GM23248 (cell line): ENCODE data around the gene CEND1. TPM values are rescaled to one million over a fixed set of nuclear protein-coding genes. Genes with fewer than 3 reads are reported as not detected.

ENCODE experiments used
- DNase-seq: peaks from one replicate; pipeline ENCODE4 v3.0.0-alpha.2; 2015
- H2AFZ ChIP-seq: fragments of 200-600 bp; sonication (generic); 2 replicates; pipeline ENCODE4 v1.6.1; 2016; ENCODE audit warnings: antibody characterized with exemption
- H3F3A ChIP-seq: fragments of 200-600 bp; sonication (generic); 2 replicates; pipeline ENCODE4 v1.6.1; 2016; ENCODE audit warnings: mild to moderate bottlenecking, antibody characterized with exemption, mixed run types; ENCODE audit not compliant: insufficient read depth
- H3K27ac ChIP-seq: fragments of 200-600 bp; sonication (generic); 2 replicates; pipeline ENCODE4 v1.5.1; 2016; ENCODE audit warnings: mild to moderate bottlenecking
- H3K27me3 ChIP-seq: fragments of 200-600 bp; sonication (generic); replicated peaks from 2 replicates; pipeline ENCODE4 v1.6.1; 2016; ENCODE audit warnings: mild to moderate bottlenecking; ENCODE audit not compliant: insufficient read depth
- H3K36me3 ChIP-seq: fragments of 200-600 bp; sonication (generic); 2 replicates; pipeline ENCODE4 v1.6.1; 2016; ENCODE audit warnings: low read depth, mild to moderate bottlenecking
- H3K4me1 ChIP-seq: fragments of 200-600 bp; sonication (generic); 2 replicates; pipeline ENCODE4 v1.6.1; 2016; ENCODE audit warnings: mild to moderate bottlenecking; ENCODE audit not compliant: insufficient read depth
- H3K4me2 ChIP-seq: fragments of 200-600 bp; sonication (generic); one replicate; pipeline ENCODE4 v1.6.1; 2016; ENCODE audit warnings: mild to moderate bottlenecking; ENCODE audit not compliant: unreplicated experiment
- H3K4me3 ChIP-seq: fragments of 200-600 bp; sonication (generic); 2 replicates; pipeline ENCODE4 v1.5.1; 2016; ENCODE audit warnings: mild to moderate bottlenecking
- H3K79me2 ChIP-seq: fragments of 200-600 bp; sonication (generic); 2 replicates; pipeline ENCODE4 v1.6.1; 2016; ENCODE audit warnings: mild to moderate bottlenecking; ENCODE audit not compliant: insufficient read depth
- H3K9ac ChIP-seq: fragments of 200-600 bp; sonication (generic); 2 replicates; pipeline ENCODE4 v1.6.1; 2016; ENCODE audit warnings: mild to moderate bottlenecking
- H3K9me2 ChIP-seq: fragments of 200-600 bp; sonication (generic); 2 replicates; pipeline ENCODE4 v1.6.1; 2016; ENCODE audit warnings: mixed run types, mild to moderate bottlenecking, moderate library complexity; ENCODE audit not compliant: insufficient read depth
- H3K9me3 ChIP-seq: fragments of 200-600 bp; sonication (generic); one replicate; pipeline ENCODE4 v1.6.1; 2017; ENCODE audit warnings: low read depth
- H4K20me1 ChIP-seq: fragments of 200-600 bp; sonication (generic); 2 replicates; pipeline ENCODE4 v1.6.0; 2016; ENCODE audit not compliant: insufficient read depth
- EZH2 ChIP-seq: fragments of 200-600 bp; sonication (generic); IDR thresholded peaks from 2 replicates; pipeline ENCODE4 v1.6.1; 2018; ENCODE audit warnings: antibody characterized with exemption, mild to moderate bottlenecking; ENCODE audit not compliant: insufficient read depth, poor library complexity, severe bottlenecking
- EZH2phosphoT487 ChIP-seq: fragments of 200-600 bp; sonication (generic); IDR thresholded peaks from 2 replicates; pipeline ENCODE4 v1.6.1; 2018; ENCODE audit warnings: antibody characterized with exemption, moderate library complexity, mild to moderate bottlenecking, low read depth; ENCODE audit not compliant: insufficient read depth
- WGBS, 2 experiments: methylation state at CpG; one replicate each; pipeline ENCODE4 v1.1.6; 2015 to 2017; ENCODE audit warnings: low lambda C conversion rate in 2 of 2, low coverage in 1 of 2; ENCODE audit errors: missing lambda C conversion rate in 2 of 2; 5-methylcytosine and 5-hydroxymethylcytosine counted together
- in situ Hi-C: fragments of 300-500 bp; cut with MboI; formaldehyde crosslinking; loops from 2 replicates; pipeline ENCODE4 v1.15.0; 2020
- polyA plus RNA-seq: library from polyadenylated mRNA; unstranded; fragments of >200 nt; fragmentation: Nextera tagmentation; extraction: Ambion mirVana; gene quantifications from 2 replicates; pipeline ENCODE4 v1.2.1, GENCODE V29; 2016
- total RNA-seq: library from RNA; depleted of rRNA; stranded (reverse); fragments of >200 nt; shearing (Covaris generic); gene quantifications from 2 replicates; pipeline ENCODE4 v1.2.3, GENCODE V29; 2014

The CEND1 gene
- total and polyA plus RNA-seq, 2 experiments from 2014 or later, result 2.1 to 3.4 TPM

DNA sequence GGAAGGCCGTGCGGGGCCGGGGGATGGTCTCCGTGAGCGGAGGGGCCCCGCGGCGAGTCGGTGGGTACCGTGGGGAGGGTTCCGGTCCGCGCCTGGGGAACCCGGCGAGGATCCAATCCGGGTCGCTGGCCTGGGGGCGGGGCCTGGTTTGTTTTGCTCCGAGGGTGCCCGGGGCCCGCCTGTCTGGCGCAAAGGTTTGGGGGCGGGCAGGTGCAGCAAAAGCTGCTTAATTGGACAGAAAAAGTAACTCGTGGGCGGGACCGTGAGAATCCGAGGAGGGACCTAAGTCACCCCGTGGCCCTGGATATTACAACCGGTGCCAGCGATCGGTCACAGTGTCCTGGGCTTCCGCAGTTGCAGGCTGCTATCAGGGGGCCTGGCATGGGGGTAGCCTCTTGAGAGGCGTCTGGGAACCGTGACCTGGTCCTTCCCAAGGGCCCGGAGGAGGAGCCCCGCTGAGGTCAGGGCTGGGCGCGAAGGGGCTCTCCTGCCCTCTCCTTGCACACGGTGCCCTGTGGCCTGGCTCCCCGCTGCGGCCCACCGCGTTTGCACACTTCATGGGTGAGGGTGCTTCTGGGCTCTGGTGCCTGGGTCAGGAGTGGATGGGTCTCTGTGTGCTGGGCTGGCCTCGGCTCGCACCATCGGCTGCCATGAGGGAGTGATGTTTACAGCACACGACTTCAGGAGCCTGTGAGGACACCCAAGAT is 30.2 kb upstream of the CEND1 start:
- 2% methylated on average over 33 to 44 of the region's 47 CpGs for whole genome bisulfite sequencing, 2 experiments
- no peaks in the 10 kb centered on the region for H4K20me1 ChIP-seq
- peak overlapping the region; percentile 88 for H3K4me2 ChIP-seq
- H3F3A ChIP-seq, result peaks cover 3% of the 10 kb centered on the region; the same call in 1 of the 2 replicates
- no peaks in the 10 kb centered on the region for H3K9me2 ChIP-seq
- in situ Hi-C loops, result no loop called here
- H3K79me2 ChIP-seq, result peaks cover 38% of the 10 kb centered on the region
- no peaks in the 10 kb centered on the region; the same call in 1 of the 2 replicates for H3K36me3 ChIP-seq
- H2AFZ ChIP-seq, result 0 out of 2 replicates have a peak overlapping the region, but pooled peaks have one; percentile 17
- peak overlapping the region; percentile 77 for H3K27ac ChIP-seq
- no peaks in the 10 kb centered on the region for H3K9me3 ChIP-seq
- TF ChIP-seq EZH2 (no peak), EZH2phosphoT487 (no peak)
- H3K27me3 ChIP-seq, result no peaks in the 10 kb centered on the region
- DNase-seq, result peak; percentile 75
- H3K4me1 ChIP-seq, result peaks cover 18% of the 10 kb centered on the region
- peak overlapping the region; percentile 92 for H3K9ac ChIP-seq
- peak overlapping the region; percentile 79 for H3K4me3 ChIP-seq

DNA sequence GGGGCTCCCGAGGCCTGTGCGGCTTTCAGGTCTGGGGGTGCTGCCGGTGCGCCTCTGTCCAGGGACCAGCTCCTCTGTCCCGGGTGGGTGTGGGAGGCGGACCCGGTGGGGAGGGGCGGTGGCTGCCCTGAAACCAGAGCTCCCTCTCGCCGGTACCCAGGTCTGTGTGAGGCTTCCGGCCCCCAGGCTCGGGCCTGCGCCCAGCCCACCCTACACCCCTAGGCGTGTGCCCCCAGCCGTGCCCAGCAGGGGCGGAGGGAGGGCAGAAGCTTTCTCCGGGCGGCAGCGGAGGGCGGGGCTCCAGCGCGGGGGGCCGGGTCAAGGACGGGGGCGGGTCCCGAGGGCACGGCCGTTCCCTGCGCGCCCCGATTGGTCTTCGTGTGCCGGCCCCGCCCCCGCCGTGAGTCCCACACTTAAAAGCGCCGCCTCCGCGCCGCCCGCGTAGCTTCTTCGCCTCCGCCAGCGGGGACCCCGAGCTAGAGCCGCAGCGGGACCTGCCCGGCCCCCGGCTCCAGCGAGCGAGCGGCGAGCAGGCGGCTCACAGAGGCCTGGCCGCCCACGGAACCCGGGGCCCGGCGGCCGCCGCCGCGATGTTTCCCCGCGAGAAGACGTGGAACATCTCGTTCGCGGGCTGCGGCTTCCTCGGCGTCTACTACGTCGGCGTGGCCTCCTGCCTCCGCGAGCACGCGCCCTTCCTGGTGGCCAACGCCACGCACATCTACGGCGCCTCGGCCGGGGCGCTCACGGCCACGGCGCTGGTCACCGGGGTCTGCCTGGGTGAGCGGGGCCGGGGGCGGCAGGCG is 29.4 kb upstream of the CEND1 start:
- TF ChIP-seq EZH2phosphoT487 (no peak), EZH2 (no peak)
- Histone ChIP-seq H3K9me3 (no peaks in the 10 kb centered on the region), H3K79me2 (peaks cover 38% of the 10 kb centered on the region), H3K4me3 (peak overlapping the region; percentile 79), H3K4me2 (peak overlapping the region; percentile 88), H4K20me1 (no peaks in the 10 kb centered on the region), H2AFZ (peak overlapping the region; percentile 61), H3K4me1 (peaks cover 18% of the 10 kb centered on the region), H3K27ac (peak overlapping the region; percentile 77), H3F3A (peaks cover 3% of the 10 kb centered on the region; the same call in 1 of the 2 replicates), H3K9me2 (no peaks in the 10 kb centered on the region), H3K9ac (peak overlapping the region; percentile 92), H3K36me3 (no peaks in the 10 kb centered on the region; the same call in 1 of the 2 replicates), H3K27me3 (no peaks in the 10 kb centered on the region)
- 1 to 2% methylated on average over 38 to 40 of the region's 96 CpGs for WGBS, 2 experiments
- DNase-seq, result peak; percentile 98
- in situ Hi-C loops, result no loop called here

DNA sequence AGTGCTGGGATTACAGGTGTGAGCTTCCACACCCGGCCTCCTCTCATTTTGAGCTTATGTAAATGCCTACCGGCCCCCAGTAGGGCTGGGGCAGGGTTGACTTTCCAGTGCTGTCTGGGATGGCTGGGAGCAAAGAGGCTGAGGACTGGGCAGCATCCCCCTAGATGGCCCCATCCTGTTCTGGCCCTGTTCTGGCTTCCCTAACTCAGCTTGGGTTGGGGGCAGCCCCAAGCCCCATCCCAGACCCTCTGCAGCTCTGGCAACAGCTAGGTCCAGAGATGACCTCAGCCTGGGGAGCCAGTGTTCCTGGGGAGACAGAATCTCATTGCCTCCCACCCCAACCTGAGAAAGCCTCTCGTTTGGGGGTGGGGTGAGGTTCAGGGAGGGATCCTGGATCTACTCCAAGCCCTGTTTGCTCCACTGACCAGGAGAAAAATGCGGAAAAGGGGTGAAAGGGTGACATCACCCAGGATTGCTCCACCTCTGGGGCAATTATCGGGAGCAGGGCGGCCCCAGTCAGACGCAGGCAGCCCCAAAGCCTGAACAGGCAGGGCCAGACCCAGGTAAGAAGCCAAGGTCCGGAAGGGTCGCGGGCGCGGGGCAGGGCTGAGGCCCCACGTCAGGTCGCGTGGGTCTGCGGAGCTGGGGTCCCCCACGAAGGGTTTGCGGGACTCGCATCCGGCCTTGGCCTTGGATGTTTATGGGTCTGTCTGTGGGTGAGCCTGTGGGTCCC is 28.7 kb upstream of the CEND1 start, which contains the start of gene PNPLA2:
Gene PNPLA2, plus strand, starts transcription at position 519 of the 733 bp plus-strand sequence. CDS start 805 bp downstream, outside the sequence.
- Histone ChIP-seq H2AFZ (peak within 1 kb of the TSS; percentile 61), H3K4me2 (peak within 1 kb of the TSS; percentile 88), H3K9me3 (no peaks in the 10 kb centered on the region), H3F3A (peaks cover 10% of the 10 kb centered on the region; the same call in 1 of the 2 replicates), H3K27me3 (no peaks in the 10 kb centered on the region), H3K36me3 (no peaks in the 10 kb centered on the region), H3K4me3 (peak within 1 kb of the TSS; percentile 79), H3K9me2 (no peaks in the 10 kb centered on the region), H3K4me1 (peaks cover 18% of the 10 kb centered on the region), H3K27ac (peak within 1 kb of the TSS; percentile 77), H4K20me1 (no peaks in the 10 kb centered on the region), H3K79me2 (peaks cover 39% of the 10 kb centered on the region), H3K9ac (peak within 1 kb of the TSS; percentile 92)
- 13 to 15% methylated on average over 20 of the region's 20 CpGs for WGBS, 2 experiments
- TF ChIP-seq EZH2phosphoT487 (no peak), EZH2 (no peak)
- in situ Hi-C loops, result no loop called here
- DNase-seq, result peak; percentile 93

DNA sequence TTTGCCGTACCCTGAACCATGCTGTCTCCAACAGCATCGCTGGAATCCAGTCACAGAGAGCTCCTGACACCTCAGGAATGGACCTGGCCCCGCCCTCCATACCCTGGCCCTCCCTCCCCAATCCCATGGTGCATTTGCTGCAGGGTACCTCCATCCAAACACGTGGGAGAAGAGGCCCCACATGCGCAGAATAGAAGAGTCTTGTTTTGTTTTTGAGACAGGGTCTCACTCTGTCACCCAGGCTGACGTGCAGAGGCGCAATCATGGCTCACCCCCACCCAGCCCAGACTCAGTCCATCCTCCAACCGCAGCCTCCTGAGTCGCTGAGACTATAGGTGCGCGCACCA is 26.5 kb upstream of the CEND1 start:
- TF ChIP-seq EZH2 (no peak), EZH2phosphoT487 (no peak)

More for the DNA sequence above, 26.5 kb upstream of the CEND1 start:
- DNase-seq, result no peak
- 71% methylated on average over 11 of the region's 11 CpGs for WGBS, 2 experiments
- Histone ChIP-seq H3K36me3 (peaks cover 14% of the 10 kb centered on the region), H3K4me1 (peaks cover 17% of the 10 kb centered on the region), H3K79me2 (peaks cover 41% of the 10 kb centered on the region), H3K27ac (no peak overlapping the region), H3K9ac (no peak overlapping the region), H4K20me1 (no peaks in the 10 kb centered on the region; the same call in 1 of the 2 replicates), H3K4me3 (no peak overlapping the region), H3F3A (peaks cover 27% of the 10 kb centered on the region), H3K4me2 (no peak overlapping the region), H3K9me2 (no peaks in the 10 kb centered on the region), H2AFZ (no peak overlapping the region), H3K27me3 (no peaks in the 10 kb centered on the region), H3K9me3 (no peaks in the 10 kb centered on the region)
- in situ Hi-C loops, result no loop called here
